KOPT-K1 (cell line): ENCODE data around the gene WDR48.

ENCODE experiments used
- H3K27ac ChIP-seq: fragments of 200-600 bp; sonication (generic); 2 replicates; pipeline ENCODE4 v1.5.1; 2016; ENCODE audit warnings: antibody characterized with exemption, mild to moderate bottlenecking, low read depth, low read length; ENCODE audit not compliant: poor library complexity, severe bottlenecking
- H3K36me3 ChIP-seq: fragments of 200-600 bp; sonication (generic); 2 replicates; pipeline ENCODE4 v1.5.1; 2017; ENCODE audit warnings: antibody characterized with exemption, mild to moderate bottlenecking, low read length, moderate library complexity; ENCODE audit not compliant: insufficient read depth
- H3K9me3 ChIP-seq: fragments of 200-600 bp; sonication (generic); 2 replicates; pipeline ENCODE4 v1.5.1; 2017; ENCODE audit warnings: antibody characterized with exemption, low read length, mild to moderate bottlenecking; ENCODE audit not compliant: insufficient read depth, poor library complexity, severe bottlenecking

The WDR48 gene

GRCh38 chr3:39143051-39143885 lies 91.5 kb downstream of the WDR48 start:
- H3K36me3 ChIP-seq: peaks cover 35% of the 10 kb centered on the region
- H3K9me3 ChIP-seq: no peaks in the 10 kb centered on the region
- no peak overlapping the region for H3K27ac ChIP-seq

GRCh38 chr3:39144095-39144747 lies 92.4 kb downstream of the WDR48 start:
- H3K36me3 ChIP-seq: peaks cover 35% of the 10 kb centered on the region
- no peak overlapping the region for H3K27ac ChIP-seq
- H3K9me3 ChIP-seq: no peaks in the 10 kb centered on the region

- no peaks in the 10 kb centered on the region for H3K9me3 ChIP-seq
- H3K27ac ChIP-seq: no peak overlapping the region
- H3K36me3 ChIP-seq: peaks cover 35% of the 10 kb centered on the region
Observed at GRCh38 chr3:39144748-39145380, 93.0 kb downstream of the WDR48 start.

GRCh38 chr3:39146083-39146501 lies 94.3 kb downstream of the WDR48 start:
- H3K36me3 ChIP-seq: peaks cover 35% of the 10 kb centered on the region
- H3K27ac ChIP-seq: no peak overlapping the region
- no peaks in the 10 kb centered on the region for H3K9me3 ChIP-seq
